Chondrocyte (in vitro differentiated cells): ENCODE data around the gene C16orf54. TPM values are rescaled to one million over a fixed set of nuclear protein-coding genes. Genes with fewer than 3 reads are reported as not detected.
"Not testable (repeated sequence)": the region's sequence is repeated elsewhere in the genome, so short reads cannot be mapped to it uniquely, and the experiment has no call there.

Source experiments
- DNase-seq: peaks from one replicate; pipeline ENCODE4 v3.0.0; 2021; ENCODE audit warnings: mixed read lengths, low spot score
- H3K27ac Mint-ChIP-seq: one replicate; pipeline ENCODE4 v1.8.0; 2021; ENCODE audit warnings: mild to moderate bottlenecking, moderate library complexity, mixed read lengths; ENCODE audit not compliant: unreplicated experiment
- H3K27me3 Mint-ChIP-seq: 2 replicates; pipeline ENCODE4 v1.8.0; 2021; ENCODE audit warnings: low read depth, mixed read lengths
- H3K36me3 Mint-ChIP-seq: 2 replicates; pipeline ENCODE4 v1.8.0; 2021; ENCODE audit warnings: low read depth, mixed read lengths
- H3K4me1 Mint-ChIP-seq: 2 replicates; pipeline ENCODE4 v1.8.0; 2021; ENCODE audit warnings: low read depth, mild to moderate bottlenecking, mixed read lengths
- H3K4me3 Mint-ChIP-seq: one replicate; pipeline ENCODE4 v1.8.0; 2021; ENCODE audit warnings: mild to moderate bottlenecking, moderate library complexity, mixed read lengths; ENCODE audit not compliant: unreplicated experiment
- H3K9me3 Mint-ChIP-seq: 2 replicates; pipeline ENCODE4 v1.8.0; 2021; ENCODE audit warnings: low read depth, mixed read lengths
- total RNA-seq: library from RNA; stranded (reverse); gene quantifications from 3 replicates; pipeline ENCODE4 v1.2.1, GENCODE V29; 2021
- TF ChIP-seq, protein P1 (sequence below): fragments of 200-600 bp; sonication (generic); IDR thresholded peaks from 2 replicates; pipeline ENCODE4 v1.5.0; 2021; ENCODE audit warnings: antibody characterized with exemption, mild to moderate bottlenecking, moderate library complexity

C16orf54 gene
- total RNA-seq, 1 donor from 2014 or later: not detected

DNA sequence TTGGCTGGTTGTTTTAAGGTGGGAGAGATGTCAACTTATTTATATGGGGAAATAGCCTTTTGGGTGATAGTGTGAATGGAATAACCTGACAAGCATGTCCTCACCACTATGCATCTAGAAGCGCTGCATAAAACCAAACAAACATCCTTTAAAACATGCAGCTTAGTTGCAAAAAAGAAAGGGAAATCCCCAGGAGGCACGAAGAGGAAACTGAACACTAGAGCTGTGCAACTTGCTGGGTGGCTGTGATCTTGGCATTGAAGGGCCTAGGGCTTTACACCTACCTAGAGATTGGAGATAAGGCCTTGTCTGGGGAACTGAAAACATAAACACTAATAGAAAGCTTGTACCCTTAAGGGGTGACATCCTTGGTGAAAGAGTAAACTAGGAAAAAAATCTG is 7.3 kb downstream of the C16orf54 start:
- H3K4me1 Mint-ChIP-seq: no peaks in the 10 kb centered on the region
- H3K4me3 Mint-ChIP-seq: no peak overlapping the region
- H3K36me3 Mint-ChIP-seq: no peaks in the 10 kb centered on the region
- TF ChIP-seq, protein P1, sequence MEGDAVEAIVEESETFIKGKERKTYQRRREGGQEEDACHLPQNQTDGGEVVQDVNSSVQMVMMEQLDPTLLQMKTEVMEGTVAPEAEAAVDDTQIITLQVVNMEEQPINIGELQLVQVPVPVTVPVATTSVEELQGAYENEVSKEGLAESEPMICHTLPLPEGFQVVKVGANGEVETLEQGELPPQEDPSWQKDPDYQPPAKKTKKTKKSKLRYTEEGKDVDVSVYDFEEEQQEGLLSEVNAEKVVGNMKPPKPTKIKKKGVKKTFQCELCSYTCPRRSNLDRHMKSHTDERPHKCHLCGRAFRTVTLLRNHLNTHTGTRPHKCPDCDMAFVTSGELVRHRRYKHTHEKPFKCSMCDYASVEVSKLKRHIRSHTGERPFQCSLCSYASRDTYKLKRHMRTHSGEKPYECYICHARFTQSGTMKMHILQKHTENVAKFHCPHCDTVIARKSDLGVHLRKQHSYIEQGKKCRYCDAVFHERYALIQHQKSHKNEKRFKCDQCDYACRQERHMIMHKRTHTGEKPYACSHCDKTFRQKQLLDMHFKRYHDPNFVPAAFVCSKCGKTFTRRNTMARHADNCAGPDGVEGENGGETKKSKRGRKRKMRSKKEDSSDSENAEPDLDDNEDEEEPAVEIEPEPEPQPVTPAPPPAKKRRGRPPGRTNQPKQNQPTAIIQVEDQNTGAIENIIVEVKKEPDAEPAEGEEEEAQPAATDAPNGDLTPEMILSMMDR: no peak
- H3K9me3 Mint-ChIP-seq: no peaks in the 10 kb centered on the region
- H3K27me3 Mint-ChIP-seq: peaks cover 44% of the 10 kb centered on the region
- H3K27ac Mint-ChIP-seq: no peak overlapping the region
- no peak for DNase-seq

DNA sequence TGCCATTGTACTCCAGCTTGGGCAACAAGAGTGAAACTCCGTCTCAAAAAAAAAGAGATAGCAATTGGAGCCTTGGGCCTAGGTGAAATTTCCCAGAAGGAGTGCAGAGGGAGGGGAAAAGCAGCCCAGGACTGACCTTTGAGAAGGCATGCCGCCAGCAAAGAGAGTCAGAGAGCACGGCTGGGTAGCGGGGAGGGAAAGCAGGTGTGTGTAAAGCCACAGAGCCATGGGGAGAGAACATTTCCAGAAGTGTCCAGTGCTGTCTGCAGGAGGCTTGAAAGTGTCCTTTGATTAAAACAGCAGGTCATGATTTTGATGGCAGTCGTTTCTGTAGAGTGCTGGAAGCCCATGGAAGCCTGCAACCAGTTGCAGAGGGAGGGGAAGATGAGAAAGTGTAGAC is 8.1 kb downstream of the C16orf54 start:
- Mint-ChIP-seq H3K4me3 (no peak overlapping the region), H3K9me3 (no peaks in the 10 kb centered on the region), H3K4me1 (no peaks in the 10 kb centered on the region), H3K27me3 (peaks cover 44% of the 10 kb centered on the region), H3K27ac (no peak overlapping the region), H3K36me3 (no peaks in the 10 kb centered on the region)
- TF ChIP-seq, protein P1: no peak
- peak; percentile 37 for DNase-seq

DNA sequence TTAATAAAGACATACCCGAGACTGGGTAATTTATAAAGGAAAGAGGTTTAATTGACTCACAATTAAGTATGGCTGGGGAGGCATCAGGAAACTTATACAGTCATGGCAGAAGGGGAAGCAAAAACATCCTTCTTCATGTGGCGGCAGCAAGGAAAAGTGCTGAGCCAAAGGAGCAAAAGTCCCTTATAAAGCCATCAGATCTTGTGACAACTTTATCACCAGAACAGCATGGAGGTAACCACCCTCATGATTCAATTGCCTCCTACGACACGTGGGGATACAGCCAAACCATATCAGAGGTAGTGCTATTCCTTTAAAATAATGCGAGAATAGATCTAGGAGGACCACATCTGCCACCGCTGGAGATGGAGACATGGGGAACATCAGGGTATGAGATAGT is 9.0 kb downstream of the C16orf54 start:
- no peaks in the 10 kb centered on the region for H3K4me1 Mint-ChIP-seq
- H3K27me3 Mint-ChIP-seq: peaks cover 43% of the 10 kb centered on the region
- no peak overlapping the region for H3K4me3 Mint-ChIP-seq
- no peak for DNase-seq
- TF ChIP-seq, protein P1: no peak
- no peaks in the 10 kb centered on the region for H3K9me3 Mint-ChIP-seq
- H3K27ac Mint-ChIP-seq: no peak overlapping the region
- H3K36me3 Mint-ChIP-seq: no peaks in the 10 kb centered on the region

DNA sequence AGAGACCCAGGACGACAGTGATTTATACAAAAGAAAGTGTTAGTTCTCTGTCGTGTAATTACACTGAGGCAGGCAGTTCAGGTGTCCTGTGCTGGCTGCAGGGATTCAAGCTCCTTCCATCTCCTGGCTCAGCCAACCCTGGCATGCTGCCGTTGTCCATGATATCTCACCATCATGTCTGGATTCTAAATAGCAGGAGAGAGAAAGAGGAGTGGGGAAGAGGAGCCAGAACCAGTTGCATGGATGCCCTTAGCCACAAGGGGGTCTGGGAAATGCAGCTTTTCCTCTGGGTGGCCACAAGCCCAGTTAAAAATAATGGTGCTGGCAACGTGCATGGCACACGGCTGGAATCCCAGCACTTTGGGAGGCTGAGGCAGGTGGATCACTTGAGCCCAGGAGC is 9.7 kb downstream of the C16orf54 start:
- DNase-seq: no peak
- Mint-ChIP-seq H3K27me3 (peaks cover 39% of the 10 kb centered on the region), H3K27ac (no peak overlapping the region), H3K4me3 (no peak overlapping the region), H3K36me3 (no peaks in the 10 kb centered on the region), H3K9me3 (no peaks in the 10 kb centered on the region), H3K4me1 (no peaks in the 10 kb centered on the region)
- TF ChIP-seq, protein P1: no peak

DNA sequence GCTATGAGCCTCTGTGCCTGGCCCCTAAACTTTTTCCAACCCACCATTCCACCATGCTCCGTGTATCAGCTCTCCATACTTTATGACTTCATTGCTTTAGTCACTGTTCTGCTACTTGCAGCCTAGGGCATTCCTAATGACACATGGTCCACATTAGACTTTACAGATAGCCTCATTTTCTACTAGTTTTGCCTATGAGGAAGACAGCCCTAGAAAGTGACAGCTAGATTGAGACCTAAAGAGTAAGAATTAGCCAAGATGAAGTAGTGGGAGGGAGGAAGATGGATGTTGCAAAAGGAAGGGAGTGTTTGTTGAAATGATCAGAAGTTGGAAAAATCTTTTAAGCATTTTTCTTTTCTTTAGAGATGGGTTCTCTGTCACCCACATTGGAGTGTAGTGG is 11.0 kb downstream of the C16orf54 start:
- H3K4me1 Mint-ChIP-seq: no peaks in the 10 kb centered on the region
- no peak overlapping the region for H3K27ac Mint-ChIP-seq
- H3K27me3 Mint-ChIP-seq: peaks cover 36% of the 10 kb centered on the region
- TF ChIP-seq, protein P1: no peak
- H3K36me3 Mint-ChIP-seq: no peaks in the 10 kb centered on the region
- H3K4me3 Mint-ChIP-seq: no peak overlapping the region
- no peaks in the 10 kb centered on the region for H3K9me3 Mint-ChIP-seq
- DNase-seq: no peak

DNA sequence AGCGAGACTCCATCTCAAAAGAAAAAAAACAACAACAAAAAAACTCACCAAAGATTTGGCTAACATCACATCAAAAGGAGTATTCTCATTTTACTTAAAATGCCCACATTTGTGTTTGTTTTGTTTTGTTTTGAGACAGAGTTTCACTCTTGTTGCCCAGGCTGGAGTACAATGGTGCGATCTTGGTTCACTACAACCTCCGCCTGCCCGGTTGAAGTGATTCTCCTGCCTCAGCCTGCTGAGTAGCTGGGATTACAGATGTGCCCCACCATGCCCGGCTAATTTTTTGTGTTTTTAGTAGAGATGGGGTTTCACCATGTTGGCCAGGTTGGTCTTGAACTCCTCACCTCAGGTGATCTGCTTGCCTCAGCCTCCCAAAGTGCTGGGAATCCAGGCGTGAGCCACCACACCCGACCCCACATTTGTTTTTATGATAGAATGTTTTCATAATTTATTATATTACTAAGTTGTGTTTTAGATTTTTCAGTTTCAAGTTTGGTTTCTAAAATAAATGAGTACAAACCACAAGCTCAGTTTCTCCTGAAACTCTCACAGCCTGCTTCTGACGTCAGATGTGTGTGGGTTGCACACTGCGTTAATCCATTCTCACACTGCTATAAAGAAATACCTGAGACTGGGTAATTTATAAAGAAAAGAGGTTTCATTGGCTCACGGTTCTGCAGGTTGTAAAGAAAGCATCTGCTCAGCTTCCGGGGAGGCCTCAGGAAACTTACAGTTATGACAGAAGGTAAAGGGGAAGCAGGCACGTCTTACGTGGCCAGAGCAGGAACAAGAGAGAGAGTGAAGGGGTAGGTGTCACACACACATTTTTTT is 13.8 kb downstream of the C16orf54 start:
- H3K36me3 Mint-ChIP-seq, H3K9me3 Mint-ChIP-seq, H3K27ac Mint-ChIP-seq, DNase-seq, H3K4me3 Mint-ChIP-seq, H3K4me1 Mint-ChIP-seq: not testable (repeated sequence)
- peaks cover 32% of the 10 kb centered on the region for H3K27me3 Mint-ChIP-seq
